Activated T-cell treated with anti-CD3 and anti-CD28 coated beads for 1 hour (primary cell): Measurements from ENCODE around the gene KLHL29.

Experiments
- DNase-seq: peaks from one replicate; pipeline ENCODE4 v3.0.0-alpha.2; 2020; ENCODE audit warnings: low read depth

Gene KLHL29

GRCh38 chr2:23397478-23397877 is 12.5 kb downstream of the KLHL29 start:
- no peak for DNase-seq

DNA sequence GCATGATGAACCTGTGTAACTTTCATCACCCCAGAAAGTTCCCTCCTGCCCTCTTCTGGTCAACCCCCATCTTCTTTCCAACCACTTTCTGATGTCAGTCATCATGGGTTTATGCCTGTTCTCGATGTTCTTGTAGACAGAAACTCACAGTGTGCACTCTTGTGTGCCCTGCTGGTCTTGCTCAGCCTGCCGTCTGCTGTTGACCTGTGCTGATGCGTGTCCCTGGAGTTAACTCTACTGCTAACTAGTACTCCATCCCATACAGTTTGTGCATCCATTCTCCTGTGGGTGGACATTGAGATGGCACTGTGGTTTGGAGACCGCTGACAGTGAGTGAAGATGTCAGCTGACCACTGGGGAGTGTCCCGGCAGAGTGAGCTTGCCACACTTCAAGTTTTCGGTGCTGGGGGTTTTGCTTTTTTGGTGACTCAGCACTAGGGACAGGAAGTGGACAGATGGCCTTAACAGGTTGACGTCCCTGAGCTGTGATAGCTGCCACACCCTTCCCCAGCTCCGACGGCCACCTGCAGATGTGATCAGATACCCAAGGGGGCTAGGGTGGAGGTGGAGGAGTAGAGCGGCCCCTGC is 14.8 kb downstream of the KLHL29 start:
- no peak for DNase-seq

DNA sequence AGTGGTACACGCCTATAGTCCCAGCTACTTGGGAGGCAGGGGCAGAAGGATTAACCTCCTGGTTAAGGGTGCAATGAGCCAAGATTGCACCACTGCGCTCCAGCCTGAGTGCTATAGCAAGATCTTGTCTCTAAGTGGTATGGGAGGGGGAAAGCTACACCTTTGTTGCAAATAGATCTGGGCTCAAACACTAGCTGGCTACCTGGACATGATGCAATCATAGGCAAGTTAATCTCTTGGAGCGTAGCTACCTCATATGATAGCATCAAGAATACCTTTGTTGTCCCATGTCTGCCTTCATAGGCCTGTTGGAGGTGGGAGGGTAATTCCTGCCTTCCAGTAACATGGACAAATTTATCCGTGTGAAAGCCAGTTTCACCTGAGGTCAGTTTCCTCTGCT is 15.7 kb downstream of the KLHL29 start:
- no peak for DNase-seq

GRCh38 chr2:23401427-23402204 is 16.6 kb downstream of the KLHL29 start:
- DNase-seq: no peak

DNA sequence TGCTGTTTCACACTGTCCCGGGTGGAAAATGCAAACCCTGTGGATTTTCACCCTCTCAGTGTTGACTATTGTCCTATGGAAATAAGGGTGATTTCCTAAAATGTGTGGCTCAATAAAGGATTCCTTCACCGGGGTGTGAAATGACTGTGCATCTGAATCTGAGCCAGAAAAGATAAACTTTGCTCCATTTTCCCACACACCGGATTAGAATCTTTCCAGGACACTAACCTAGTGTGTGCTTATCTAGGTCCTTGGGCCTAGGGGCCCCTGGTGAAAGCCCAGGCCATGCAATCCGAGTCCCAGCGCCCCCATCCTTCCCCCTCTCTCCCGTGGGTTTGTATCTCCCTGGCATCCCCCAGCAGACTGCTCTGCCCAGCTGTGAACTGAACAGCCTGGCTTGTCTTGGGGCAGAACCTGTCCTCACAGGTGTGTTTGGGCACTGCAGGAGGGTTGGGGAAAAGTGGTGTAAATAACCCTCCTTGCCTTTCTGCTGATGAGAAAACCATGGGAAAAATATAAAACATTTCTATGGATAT is 17.3 kb downstream of the KLHL29 start:
- DNase-seq: no peak

GRCh38 chr2:23404426-23404825 is 19.4 kb downstream of the KLHL29 start:
- DNase-seq: no peak

- no peak for DNase-seq
Measured at GRCh38 chr2:23409248-23409647, 24.3 kb downstream of the KLHL29 start.

GRCh38 chr2:23410596-23410995 is 25.6 kb downstream of the KLHL29 start:
- DNase-seq: no peak

DNA sequence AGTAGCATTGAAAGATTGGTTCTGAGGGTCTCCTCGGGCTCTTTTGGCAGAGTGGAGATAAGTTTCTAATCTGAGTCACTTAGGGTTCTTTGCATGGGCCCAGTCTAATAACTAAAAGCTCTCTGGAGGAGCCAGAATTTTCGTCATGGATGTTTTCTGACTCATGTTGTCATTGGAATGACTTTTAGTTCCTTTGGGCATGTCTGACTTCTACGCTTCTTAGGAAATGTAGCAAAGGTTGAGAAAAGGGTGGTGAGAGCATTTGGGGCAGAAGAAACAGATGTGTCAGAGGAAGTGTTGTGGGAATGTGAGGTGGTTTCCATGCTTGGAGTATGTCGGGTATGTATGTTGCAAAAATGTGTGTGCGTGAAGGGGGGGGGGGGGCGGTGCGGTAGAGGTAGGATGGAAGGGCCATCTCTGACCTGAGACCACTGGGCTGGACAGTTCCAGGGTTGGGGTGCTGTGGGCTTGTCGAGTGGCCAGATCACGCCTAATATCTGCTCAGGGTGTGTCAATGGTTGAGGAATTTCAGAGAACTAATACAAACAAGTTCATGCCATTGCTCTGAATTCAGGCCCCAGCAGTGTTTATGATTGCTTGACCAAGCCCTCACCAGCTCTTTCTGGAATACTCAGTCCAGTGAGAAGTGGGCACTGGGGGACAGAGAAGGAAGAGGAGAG is 26.9 kb downstream of the KLHL29 start:
- no peak for DNase-seq

GRCh38 chr2:23412556-23413155 is 27.7 kb downstream of the KLHL29 start:
- no peak for DNase-seq

DNA sequence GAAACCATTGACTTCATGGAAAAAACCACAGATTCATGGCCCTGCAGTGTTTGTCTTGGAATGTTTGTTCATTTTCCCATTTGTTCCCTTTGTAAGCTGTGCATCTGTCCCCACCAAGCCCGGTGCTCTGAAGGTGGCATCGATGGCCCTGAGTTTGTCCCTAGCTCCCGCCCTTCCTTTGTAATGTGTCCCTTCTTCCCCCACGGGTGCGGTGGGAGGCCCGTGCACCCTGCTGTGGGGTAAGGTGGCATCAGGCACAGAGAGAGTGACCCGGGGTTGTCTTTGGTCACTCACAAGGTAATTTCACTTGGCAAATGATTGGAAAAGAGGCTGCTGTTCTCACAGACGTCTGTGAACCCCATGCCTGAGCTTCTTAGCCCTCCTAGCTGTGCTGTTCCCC is 28.7 kb downstream of the KLHL29 start:
- DNase-seq: no peak

DNA sequence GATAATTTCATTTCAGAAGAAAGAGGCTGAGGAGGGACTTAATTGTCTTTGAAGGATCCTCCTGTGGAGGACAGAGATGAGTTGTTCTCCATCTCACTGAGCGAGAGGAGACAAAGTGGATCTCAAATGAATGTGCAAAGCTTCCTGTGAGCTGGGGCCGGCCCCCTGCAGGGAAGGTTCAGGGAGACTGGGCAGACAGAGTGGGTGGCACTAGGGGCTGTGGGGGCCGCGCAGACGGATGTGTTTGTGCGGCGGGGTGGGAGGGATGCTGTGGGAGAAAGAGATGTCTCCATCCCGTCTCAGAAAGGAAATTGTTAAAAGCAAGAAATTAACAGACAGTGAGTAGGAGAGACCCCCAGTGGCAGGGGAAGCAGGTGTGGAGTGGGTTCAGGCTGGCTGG is 29.1 kb downstream of the KLHL29 start:
- no peak for DNase-seq

DNA sequence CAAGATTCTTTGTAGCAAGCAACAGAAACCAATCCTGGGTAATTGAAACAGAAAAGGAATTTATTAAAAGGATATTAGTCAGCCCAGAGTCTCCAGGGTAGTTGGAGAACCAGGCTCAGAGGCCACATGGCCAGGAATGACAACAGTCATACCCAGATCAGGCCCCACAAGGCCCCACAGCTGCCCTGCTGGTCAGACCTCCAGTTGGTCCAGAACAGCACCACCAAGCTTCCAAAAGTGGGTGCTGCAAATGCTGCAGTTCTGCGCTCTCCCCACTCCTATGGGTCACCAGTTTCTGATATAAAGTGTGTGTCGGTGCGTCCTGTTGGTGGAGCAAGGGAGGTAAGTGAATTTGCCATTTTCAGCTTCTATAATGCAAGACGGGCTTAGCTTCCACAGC is 29.9 kb downstream of the KLHL29 start:
- no peak for DNase-seq

DNA sequence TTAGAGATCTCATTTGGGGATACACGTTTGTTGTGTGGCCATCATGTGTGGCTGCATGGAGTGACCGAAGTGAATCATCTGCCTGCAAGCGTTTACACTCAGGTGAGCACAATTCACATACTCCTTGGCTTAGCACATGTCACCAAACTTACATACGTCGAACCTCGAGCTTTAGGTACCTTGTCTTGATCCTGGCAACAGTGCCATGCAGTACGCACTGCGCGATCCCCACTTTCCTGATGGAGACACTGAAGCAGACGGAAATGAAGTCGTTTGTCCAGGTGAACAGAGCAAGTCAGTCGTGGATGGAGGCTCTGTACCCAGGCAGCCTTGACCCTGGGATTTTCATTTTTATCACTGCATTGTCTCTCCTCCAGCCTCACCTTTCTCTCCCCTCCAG is 32.3 kb downstream of the KLHL29 start:
- DNase-seq: no peak

- DNase-seq: no peak
Measured at GRCh38 chr2:23418056-23418455, 33.1 kb downstream of the KLHL29 start.

DNA sequence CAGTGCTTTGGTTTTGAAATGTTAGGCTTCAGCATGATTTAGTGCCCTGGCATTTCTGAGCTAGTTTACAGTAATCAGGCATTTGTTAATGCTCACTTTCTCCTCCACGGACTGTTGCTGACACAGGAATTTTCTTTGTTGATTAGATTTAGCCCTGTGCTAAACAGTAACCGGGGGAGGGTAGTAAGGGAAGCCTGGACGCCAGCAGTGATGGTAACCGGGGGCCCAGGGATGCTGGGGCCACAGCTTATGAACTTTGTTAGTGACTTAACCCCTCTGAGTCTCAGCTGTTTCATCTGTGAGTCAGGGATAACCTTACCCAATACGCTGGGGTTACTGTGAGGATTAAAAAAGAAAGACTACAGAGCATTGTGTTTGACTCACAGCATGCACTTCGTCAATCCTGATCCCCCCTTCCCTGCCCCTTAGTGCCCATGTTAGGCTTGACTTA is 33.5 kb downstream of the KLHL29 start:
- no peak for DNase-seq

GRCh38 chr2:23419171-23420090 is 34.5 kb downstream of the KLHL29 start:
- no peak for DNase-seq

- DNase-seq: no peak
Measured at GRCh38 chr2:23420091-23420839, 35.3 kb downstream of the KLHL29 start.

DNA sequence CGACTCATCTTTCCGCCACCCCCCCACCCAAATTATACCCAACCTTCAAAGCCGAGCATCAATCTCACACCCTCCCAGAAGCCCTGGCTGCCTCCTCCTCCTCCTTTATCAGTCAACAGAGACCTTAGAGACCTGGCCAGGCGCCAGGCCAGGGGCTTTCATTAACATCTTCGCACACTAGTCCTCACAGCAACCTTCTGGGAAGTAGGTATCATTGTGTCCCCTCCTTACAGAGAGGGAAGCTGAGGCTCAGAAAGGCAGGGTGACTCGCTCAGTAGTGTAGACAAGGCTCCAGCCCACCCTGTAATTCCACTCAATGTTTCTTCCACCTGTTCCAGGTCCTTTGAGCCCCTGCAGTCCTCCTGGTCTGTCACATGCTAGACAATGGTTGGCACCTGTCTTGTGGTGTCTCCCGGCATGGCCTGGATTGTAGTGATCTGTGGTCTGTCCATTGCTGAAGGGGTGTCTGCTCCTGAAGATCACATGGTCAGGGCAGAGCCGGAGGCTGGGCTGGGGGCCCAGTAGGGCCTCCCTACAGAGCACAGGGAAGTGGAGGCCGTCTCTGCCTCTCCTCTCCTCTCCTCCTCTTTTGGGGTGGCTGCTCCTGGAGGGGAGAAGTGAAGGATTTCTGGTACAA is 36.0 kb downstream of the KLHL29 start:
- no peak for DNase-seq
